Medulla oblongata (tissue), 1 donor: ENCODE data around the gene SHC2.
"Not testable (repeated sequence)": the region's sequence is repeated elsewhere in the genome, so short reads cannot be mapped to it uniquely, and the experiment has no call there.

ENCODE experiments used
- DNase-seq: peaks from one replicate; pipeline ENCODE4 v3.0.0-alpha.2; 2015; ENCODE audit errors: extremely low spot score

SHC2 gene

GRCh38 chr19:406971-407510, 53.8 kb downstream of the SHC2 start:
- DNase-seq: no peak

- DNase-seq: no peak
Observed at GRCh38 chr19:406135-406781, 54.6 kb downstream of the SHC2 start.

- DNase-seq: no peak
Observed at GRCh38 chr19:405121-405965, 55.5 kb downstream of the SHC2 start.

- no peak for DNase-seq
Observed at GRCh38 chr19:403221-404027, 57.4 kb downstream of the SHC2 start.

GRCh38 chr19:402786-403185, 58.0 kb downstream of the SHC2 start:
- DNase-seq: no peak

- DNase-seq: no peak
Observed at GRCh38 chr19:401866-402511, 58.8 kb downstream of the SHC2 start.

GRCh38 chr19:400976-401865, 59.6 kb downstream of the SHC2 start:
- no peak for DNase-seq

- DNase-seq: no peak
Observed at GRCh38 chr19:399370-399769, 61.5 kb downstream of the SHC2 start.

- DNase-seq: no peak
Observed at GRCh38 chr19:398719-399118, 62.1 kb downstream of the SHC2 start.

- no peak for DNase-seq
Observed at GRCh38 chr19:397941-398706, 62.7 kb downstream of the SHC2 start.

GRCh38 chr19:397321-397720, 63.5 kb downstream of the SHC2 start:
- no peak for DNase-seq

GRCh38 chr19:395467-395866, 65.4 kb downstream of the SHC2 start:
- no peak for DNase-seq

- not testable (repeated sequence) for DNase-seq
Observed at GRCh38 chr19:394857-395256, 66.0 kb downstream of the SHC2 start.

GRCh38 chr19:393560-393959, 67.3 kb downstream of the SHC2 start:
- not testable (repeated sequence) for DNase-seq

- no peak for DNase-seq
Observed at GRCh38 chr19:392375-392970, 68.4 kb downstream of the SHC2 start.

- DNase-seq: no peak
Observed at GRCh38 chr19:391726-392374, 69.0 kb downstream of the SHC2 start.

- DNase-seq: no peak
Observed at GRCh38 chr19:391207-391557, 69.7 kb downstream of the SHC2 start.

GRCh38 chr19:390386-391206, 70.2 kb downstream of the SHC2 start:
- DNase-seq: no peak
